ENCODE data around the gene OCA2.

OCA2 gene

DNA sequence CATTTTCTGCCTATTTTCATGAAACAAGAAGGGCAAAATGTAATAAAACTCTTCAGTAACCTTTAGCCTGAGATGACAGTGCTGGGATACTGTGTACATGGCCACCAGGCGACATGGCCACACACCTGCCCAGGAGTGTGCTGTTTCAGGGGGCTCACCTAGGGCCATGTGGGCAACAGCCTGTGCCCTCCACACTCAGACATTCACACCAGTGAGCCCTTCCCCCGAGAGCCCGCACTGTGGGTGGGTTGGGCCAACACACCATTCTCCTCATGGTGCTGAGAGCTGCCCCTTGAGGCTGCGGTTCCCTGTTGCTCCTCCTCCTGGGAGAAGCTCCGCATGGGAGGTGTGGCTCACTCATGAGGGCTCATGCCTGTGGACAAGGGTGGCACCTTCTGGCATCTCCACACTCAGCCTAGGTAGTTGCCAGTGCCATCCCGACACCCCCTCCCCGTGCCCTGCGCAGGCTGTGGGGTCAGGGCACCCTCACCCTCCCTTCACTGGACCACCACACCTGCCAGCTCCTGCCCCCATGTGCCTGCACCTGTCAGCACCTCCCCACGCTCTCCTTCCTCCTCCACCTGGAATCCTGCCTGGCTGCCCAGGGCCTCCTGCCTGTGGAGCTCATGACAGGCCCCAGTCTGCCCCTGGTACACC is 19.7 kb downstream of the OCA2 start:
- no peak for DNase-seq (ENCODE audit: low read depth in 2 of 2)

DNA sequence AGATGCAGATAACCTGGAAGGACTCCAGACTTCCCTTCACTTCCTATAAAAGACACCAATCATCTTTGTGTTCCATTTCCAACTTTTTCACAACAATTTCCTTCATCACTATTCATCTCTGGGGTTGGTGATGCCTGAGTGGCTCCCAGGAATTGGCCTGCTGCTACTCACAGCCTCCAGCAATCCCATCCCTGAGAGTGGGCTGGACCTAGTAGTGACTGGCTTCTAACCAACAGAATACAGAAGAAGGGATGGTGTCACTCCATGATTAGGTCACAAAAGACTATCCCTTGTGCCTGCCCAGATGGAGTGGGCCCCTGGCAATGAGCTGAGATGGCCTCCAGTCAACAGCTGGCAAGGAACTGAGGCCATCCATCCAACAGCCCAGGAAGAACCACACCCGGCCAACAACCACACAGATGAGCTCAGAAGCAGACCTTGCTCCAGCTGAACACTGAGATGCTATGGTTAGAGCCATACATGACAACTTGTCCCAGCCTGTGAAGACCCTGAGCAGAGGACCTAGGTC is 20.9 kb downstream of the OCA2 start:
- no peak for DNase-seq (ENCODE audit: low read depth in 2 of 2)

DNA sequence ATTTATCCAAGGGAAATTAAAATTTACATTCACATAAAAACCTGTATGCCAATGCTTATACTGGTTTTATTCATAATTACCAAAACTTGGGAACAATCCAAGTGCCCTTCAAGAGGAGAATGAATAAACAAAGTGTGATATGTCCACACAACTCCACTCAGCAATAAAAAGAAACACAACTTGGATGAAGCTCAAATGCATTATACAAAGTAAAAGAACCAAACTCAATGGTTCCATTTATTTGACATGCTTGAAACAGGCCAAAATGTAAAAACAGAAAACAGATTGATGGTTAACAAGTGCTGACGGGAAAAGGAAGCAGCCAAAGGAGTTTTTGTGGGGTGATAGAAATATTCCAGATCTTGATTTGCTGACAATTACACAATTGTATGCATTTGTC is 23.5 kb downstream of the OCA2 start:
- DNase-seq (ENCODE audit: low read depth in 2 of 2): no peak

DNA sequence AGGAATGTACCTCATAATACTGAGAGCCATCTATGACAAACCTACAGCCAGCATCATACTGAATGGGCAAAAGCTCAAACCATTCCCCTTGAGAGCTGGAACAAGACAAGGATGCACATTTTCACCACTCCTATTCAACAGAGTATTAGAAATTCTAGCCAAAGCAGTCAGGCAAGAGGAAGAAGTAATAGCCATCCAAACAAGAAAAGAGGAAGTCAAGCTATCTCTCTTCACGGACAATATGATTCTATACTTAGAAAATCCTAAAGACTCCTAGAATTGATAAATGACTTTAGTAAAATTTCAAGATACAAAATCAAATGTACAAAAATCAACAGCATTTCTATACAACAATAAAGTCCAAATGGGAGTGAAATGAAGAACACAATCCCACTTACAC is 30.2 kb downstream of the OCA2 start:
- no peak for DNase-seq (ENCODE audit: low read depth in 2 of 2)

DNA sequence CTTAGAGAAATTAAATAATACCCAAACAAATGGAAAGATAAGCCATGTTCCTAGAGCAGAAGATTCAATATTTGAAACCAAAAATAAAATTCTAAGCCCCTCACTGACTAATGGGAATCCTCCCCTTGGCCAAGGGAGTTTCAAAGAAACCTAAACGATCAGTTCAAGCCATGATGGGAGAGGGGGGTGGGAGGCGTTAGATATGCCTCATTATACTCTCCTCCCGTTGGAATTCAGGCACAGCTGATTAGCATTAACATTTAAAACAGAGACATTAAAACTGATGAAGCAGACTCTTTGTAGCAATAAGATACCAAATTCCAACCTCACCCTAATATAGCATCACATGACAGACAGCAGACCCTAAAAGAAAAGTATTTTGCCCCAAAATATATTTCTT is 32.9 kb downstream of the OCA2 start:
- no peak for DNase-seq (ENCODE audit: low read depth in 2 of 2)

DNA sequence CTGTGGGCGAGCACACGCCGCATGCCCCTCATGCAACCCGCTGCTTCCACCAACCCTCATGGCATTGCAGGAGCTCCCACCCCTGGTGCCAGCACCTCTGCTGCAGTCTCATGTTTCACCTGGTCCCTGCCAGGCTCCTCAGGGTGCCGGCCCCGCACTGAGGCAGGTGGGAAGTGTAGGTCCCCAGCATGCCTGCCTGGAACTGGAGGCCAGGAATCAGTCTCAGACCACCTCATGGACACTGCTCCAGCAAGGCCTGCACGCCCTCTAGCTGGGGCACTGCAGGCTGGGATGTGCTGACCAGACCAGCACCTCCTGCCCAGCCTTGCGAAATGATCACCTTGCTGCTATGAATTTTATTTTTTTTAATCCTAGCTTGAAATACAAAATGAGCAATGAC is 39.1 kb downstream of the OCA2 start:
- no peak for DNase-seq (ENCODE audit: low read depth in 2 of 2)

DNA sequence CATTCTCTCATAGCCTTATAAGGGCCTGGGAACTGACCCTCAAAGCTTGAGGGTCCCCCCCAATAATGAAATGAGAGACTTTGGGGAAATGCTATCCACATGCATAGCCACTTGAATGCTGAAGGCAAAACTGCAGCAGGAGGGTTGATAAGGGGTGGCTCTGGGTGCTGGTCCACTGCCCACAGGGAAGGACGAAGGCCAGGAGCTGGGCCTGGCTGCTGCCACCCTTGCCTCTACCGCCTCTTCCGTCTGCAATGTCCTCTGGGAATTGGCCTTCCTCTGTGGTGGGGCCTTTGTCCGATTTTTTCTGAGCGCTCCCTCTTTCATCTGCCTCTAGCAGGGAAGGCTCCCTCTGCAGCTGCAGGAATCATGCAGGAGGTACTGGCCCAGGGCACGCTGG is 41.0 kb downstream of the OCA2 start:
- DNase-seq (ENCODE audit: low read depth in 2 of 2): no peak

DNA sequence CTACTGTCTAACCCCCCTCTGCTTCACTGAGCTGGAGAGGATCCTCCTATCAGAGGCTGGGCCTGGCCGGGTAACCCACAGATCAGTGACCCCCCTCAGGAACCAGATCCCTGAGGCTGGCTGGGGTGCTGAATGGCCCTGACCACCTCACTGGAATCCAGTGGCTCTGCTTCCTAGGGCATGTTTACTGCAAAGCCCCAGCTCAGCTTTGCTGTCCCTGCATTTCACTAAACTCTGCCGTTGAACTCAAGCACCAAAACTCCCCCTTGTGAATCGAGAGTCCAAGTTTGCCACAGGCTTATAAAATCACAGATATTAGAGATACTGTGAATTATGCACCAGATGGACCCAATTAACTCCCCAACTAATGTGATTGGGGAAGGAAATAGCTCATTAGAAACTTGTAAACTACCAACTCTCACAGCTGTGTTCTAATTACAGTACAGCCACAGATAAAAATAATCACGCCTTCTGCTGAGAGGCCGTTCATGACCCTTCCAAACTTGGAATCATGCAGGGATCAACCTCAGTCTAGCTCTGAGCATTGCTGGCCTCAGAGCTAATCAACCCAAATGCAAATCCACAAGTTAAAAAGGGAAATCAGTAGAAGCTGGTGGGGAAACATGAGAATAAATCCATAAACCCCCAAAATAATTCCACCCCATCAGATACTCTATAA is 47.0 kb downstream of the OCA2 start:
- DNase-seq (ENCODE audit: low read depth in 2 of 2): no peak

DNA sequence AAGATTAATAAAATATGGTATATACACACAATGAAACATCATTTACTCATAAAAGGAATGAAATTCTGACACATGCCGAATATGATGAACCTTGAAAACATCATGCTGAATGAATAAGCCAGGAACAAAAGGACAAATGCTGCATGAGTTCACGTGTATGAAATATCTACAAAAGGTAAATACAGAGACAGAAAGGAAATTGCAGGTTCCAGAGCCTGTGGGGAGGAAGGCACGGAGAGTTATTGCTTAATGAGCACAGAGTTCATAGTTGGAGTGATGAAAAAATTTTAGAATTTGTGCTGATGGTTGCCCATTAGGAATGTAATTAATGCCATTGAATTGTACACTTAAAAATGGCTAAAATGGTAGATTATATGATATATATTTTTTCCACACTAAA is 49.5 kb downstream of the OCA2 start:
- DNase-seq (ENCODE audit: low read depth in 2 of 2): no peak

DNA sequence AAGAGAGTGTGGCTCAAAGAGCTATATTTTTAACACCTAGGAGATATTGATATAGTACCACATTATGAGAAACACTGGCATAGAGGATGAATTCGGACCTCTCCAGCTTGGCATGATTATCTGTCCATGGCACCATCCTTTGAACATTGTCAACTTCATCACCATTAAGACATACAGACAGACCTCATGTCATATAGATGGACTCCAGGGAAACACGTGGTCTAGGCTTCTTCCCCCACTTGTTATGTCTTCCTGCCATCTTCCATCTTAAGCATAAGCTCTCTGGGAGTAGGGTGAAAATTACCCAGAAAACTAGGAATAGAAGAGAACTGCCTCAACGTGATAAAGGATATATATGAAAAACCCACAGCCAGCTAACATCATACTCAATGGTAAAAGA is 51.8 kb downstream of the OCA2 start:
- no peak for DNase-seq (ENCODE audit: low read depth in 2 of 2)

DNA sequence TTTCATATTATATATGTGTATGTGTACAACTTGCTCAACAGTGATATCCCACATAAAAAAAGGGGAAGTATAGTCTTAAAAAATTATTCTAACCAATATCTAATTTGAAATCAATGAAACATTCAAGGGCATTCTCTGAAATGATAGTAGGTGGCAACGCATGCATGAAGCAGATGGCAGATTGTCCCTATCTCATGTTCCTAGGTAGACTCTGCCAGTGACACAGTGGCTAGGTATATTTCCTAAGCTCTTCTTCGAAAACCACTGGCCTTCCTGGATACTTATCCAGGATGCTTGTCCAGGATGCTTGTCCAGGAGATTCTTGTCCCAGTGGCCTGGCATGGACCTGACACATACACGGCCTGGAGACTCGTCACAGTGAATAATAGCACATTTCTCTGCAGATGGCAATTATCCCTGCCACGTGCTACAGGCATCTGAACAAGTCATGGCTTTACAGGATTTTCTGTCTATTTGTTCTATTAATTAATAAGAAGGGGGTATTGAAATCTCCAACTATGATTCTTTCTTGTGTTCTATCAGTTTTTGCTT is 54.9 kb downstream of the OCA2 start:
- no peak for DNase-seq (ENCODE audit: low read depth in 2 of 2)

DNA sequence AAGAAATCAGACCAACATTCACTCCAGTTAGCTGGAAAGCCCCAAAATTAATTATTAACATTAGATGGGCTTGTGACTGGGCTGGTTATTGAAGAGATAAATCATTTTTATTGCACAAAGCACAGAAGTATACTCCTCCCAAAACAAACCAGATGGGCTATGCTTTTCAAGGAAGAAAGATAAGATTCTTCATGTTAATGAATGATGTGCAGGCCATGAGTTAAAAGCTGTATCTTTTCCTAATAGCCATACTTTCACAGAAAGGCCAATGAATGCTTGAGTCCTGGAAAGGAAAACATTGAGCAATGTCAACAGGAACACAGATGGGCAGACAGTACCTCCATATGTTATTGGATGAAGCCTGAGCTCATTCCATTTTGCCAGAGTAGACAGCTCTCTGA is 55.4 kb downstream of the OCA2 start:
- no peak for DNase-seq (ENCODE audit: low read depth in 2 of 2)

DNA sequence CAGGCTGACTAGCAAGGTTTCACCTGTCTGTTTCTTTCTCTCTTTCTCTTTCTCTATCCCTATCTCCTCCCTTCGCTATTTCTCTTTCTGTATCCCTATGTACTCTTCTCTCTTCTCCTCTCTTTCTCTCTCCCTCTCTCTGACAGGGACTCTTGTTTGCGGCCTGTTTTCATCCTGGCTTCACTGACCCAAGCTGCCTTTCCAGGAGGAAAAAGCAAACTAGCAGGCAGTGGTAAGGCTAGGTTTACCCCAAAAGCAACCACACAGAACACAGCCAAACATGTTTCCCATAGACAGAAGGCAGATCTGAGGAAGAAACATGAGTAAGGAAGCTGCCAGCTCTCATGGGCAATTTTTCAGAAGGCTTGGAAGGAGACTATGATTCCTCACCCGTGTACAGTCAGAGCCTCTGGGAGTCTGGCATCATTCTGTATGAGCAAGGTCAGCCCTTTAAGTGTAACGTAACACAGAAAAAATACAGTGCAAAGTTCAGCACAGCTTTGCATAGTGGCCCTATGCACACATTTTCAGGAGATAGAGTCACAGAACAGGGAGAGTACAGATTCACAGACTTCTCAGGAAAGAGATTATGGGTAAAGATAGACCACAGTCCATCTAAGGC is 61.0 kb downstream of the OCA2 start:
- no peak for DNase-seq (ENCODE audit: low read depth in 2 of 2)

DNA sequence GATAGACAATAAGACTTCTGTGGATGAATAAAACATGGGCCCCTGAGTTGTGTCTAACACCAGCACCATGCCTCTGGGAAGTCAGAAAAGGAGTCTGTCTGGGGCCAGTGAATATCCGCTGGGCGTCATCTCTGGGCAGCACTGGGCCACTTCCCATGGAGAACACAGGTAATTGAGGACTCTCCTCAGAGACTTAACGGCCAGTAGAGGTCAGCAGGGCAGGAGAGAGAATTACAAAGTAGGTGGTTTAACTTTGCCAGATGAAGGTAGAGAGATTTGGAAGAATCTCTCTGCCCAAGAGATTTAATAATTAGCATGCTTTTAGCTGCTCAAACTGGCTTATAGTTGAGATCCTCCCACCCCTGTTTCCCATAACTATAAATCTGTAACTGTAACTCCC is 65.7 kb downstream of the OCA2 start:
- DNase-seq (ENCODE audit: low read depth in 2 of 2): no peak

DNA sequence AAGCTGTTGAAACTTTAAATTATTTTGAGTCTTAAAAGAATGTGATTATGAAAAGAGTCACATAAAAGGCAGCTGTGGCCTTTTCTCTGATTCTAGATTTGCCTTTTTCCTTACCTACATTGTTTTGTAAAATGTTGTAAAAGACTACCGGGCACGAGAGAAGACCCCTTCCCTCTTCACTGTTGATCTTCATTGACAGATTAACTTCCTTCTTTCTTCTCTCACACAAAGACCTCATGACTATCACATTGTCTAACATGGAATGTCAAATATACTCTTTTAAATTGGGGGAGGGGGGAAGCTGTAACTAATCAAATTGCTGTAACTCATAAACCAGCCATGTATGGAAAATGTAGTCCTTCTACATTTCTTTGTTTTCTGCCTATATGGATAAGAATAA is 68.3 kb downstream of the OCA2 start:
- no peak for DNase-seq (ENCODE audit: low read depth in 2 of 2)

DNA sequence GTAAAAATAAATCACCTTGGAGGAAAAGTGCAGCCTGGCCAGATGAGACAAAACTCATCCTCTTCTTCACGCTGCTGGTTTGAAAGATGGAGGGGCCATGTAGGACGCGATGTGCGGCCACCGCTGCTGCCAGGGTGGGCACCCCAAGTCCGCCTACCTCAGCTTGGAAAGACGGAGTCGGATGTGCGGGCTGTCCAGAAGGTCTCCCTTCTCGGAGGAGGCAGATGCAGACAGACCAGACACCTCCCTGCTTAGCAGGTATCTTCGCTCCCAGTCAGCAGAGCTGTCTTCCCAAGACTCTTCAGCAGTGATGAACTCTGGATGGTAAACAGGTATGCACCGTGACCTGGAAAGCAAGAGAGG is 71.4 kb downstream of the OCA2 start:
- no peak for DNase-seq (ENCODE audit: low read depth in 2 of 2)

DNA sequence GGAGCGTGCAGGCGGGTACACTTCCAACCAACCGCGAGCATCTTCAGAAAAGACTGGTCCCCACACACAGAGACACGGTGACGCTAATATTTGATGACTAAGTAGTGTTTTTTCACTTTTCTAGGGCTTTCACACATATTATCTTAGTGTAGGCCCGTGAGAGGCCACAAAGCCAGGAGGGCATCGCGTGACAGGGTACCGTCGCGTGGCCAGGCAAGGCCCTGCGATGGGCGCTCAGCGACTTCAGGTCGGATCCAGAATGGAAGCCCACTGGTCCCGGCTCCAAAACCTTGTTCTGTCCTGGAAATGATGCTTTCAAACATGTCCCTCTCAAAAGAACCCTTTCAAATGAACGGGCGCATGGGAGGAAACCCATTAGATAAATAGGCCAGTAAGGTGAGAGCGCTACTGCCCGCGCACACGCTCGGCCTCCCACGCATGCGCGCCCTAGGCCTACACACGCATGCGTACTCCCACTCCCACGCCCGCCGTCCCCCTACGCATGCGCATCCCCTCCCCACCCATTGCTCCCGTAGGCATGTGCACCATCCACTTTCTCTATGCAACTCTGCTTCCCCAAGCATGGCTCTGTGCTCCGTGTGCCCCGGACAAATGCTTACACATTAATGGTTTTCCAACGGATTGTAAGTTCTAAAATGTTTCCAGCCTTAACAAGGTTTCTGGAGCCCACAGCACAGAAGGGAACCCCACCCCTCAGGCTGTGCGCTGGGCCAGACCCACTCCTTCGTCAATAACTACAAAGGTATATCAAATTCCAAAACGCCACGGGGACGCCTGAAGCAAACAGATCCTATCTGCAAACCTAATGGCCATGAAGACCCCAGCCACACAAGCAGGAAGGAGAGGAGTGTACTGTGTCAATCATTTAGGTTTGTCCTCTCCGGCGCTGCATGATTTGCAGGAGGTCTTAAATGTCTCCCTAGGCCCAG is 72.1 kb downstream of the OCA2 start:
- DNase-seq (ENCODE audit: low read depth in 2 of 2): no peak

DNA sequence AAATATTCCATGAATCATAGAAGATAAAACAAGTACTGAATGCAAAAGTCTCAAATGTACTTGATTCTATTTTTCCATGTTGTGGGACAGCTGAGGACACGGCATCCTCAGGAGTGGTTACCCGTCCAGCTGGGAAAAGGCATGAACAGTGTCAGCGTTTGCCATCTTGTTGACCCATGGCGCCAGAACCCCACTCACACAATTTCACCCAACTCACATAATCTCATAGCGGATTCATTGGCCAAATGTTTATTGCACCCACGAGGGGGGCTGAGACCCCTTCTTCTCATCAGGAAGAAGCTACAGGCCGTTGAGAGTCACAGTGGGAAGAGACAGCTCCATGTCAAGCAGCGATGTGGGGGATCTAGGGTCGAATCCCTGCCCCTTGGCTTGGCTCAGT is 72.9 kb downstream of the OCA2 start:
- DNase-seq (ENCODE audit: low read depth in 2 of 2): no peak

DNA sequence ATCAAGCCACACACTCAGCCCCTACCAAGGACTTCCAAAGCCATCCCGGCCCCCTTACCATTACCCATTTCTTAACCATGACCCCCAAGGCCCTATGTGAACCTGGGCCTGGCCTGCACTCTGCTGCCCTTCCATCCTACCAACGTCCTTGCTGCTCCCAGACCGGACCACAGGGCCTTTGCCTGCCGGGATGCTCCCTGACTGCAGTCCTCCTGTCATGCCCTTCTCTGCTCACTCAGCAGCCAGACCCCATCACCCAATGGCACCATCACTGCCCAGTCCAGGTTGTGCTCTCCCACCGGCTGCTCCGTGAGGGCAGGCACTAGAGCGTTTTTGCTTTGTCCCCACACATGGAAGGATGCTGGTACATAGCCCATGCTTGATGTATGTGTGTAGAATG is 73.7 kb downstream of the OCA2 start:
- no peak for DNase-seq (ENCODE audit: low read depth in 2 of 2)

DNA sequence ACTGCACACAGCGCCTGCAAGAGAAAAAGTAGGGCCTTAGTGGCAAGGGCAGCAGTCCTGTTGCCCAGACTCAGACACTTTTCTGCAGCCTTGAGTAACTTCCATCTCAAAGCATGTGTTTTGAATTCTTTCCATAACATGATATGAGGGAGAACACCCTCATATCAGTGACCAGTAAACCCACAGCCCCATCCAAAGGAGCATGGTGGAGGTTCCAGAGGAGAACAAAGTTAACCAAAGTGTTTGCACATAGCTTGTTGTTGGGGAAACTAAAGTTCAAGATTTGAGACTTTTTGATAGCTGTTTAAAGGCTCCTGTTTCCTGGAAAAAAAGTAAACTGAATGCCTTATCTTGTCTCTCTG is 74.2 kb downstream of the OCA2 start:
- DNase-seq (ENCODE audit: low read depth in 2 of 2): no peak

DNA sequence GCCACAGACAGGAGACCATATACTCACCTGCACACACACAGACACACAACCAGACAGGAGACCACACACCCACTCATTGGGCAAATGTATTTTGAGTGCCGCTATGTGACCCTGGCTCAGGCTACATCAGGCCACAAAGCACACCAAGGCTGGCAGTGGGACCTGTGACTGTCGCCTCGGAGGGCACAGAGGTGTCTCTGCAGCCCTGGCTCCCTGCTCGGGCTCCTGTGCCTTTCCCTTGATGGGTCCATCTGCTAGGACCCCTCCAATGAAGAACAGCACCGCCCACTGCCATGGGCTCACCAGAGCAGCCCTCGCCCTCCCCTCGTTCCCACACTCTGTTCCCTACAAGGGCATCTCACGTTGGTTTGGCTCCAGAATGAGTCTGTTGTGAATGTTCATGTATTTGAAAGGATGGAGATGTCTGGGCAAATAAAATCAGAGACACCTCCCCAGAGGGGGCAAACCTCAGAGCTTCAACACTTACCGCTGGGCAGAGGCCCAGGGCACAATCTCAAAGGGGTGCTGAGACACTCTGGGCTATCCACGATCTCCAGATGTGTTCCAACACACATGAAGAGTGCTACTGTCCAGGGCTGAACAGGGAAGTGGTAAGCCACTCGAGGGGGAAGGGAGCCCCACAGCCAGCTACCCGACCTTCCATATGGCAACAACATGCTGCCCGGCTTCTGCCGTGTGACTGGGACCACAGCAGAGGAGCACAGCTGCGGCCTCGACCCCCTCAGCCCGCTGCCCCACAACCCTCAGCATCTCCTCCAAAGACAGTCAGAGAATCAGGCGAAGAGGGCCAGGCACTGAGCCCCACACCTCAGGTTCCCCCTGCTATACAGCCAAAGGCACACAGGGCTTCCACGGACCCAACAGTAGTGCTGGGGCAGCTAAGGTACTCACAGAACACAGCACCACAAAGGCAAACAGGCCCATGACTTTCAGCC is 74.9 kb downstream of the OCA2 start:
- no peak for DNase-seq (ENCODE audit: low read depth in 2 of 2)
